SK-N-SH (cell line): ENCODE measurements around the gene ZNF334. TPM values are rescaled to one million over a fixed set of nuclear protein-coding genes. Genes with fewer than 3 reads are reported as not detected.

Experiments
- CTCF ChIA-PET: fragments of 300-600, 350-600 bp; formaldehyde crosslinking; extraction: SDS; loops from one replicate; lab custom pipeline; 2021; lab: Yijun Ruan, JAX
- POLR2A ChIA-PET: fragments of 350-600 bp; sonication (Branson Sonifier 250); formaldehyde crosslinking; extraction: SDS; loops from one replicate; lab custom pipeline; 2020; ENCODE audit warnings: antibody characterized with exemption, inconsistent platforms; lab: Yijun Ruan, JAX
- DNase-seq: peaks from one replicate; pipeline ENCODE4 v3.0.0; 2012
- H2AFZ ChIP-seq: fragments of 200-600 bp; sonication (generic); 2 replicates; pipeline ENCODE4 v1.8.1; 2016; ENCODE audit warnings: antibody characterized with exemption, mild to moderate bottlenecking, low read depth
- H3F3A ChIP-seq: fragments of 200-600 bp; sonication (generic); replicated peaks from 2 replicates; pipeline ENCODE3; 2016; ENCODE audit warnings: antibody characterized with exemption, mild to moderate bottlenecking; ENCODE audit not compliant: insufficient read depth
- H3K27ac ChIP-seq, 2 experiments: fragments of 200-500 bp in 1 of 2; fragments of 200-600 bp in 1 of 2; sonication (Bioruptor generic) in 1 of 2; sonication (generic), shearing (Covaris generic) in 1 of 2; 2 replicates each; pipeline versions ENCODE4 v1.5.1 to v1.6.1; 2014 to 2016; ENCODE audit warnings: low read depth in 2 of 2, inconsistent platforms in 1 of 2, low read length in 1 of 2, mild to moderate bottlenecking in 1 of 2, mixed read lengths in 1 of 2
- H3K27me3 ChIP-seq: fragments of 200-600 bp; sonication (generic), shearing (Covaris generic); 2 replicates; pipeline ENCODE4 v1.6.1; 2016; ENCODE audit warnings: mixed run types; ENCODE audit not compliant: insufficient read depth
- H3K36me3 ChIP-seq, 2 experiments: fragments of 200-500 bp in 1 of 2; fragments of 200-600 bp in 1 of 2; sonication (Bioruptor generic) in 1 of 2; sonication (generic) in 1 of 2; replicated peaks in 1 of 2; 2 replicates each; pipeline versions ENCODE3 to v1.5.1; 2014 to 2016; ENCODE audit warnings: low read length in 1 of 2, mild to moderate bottlenecking in 1 of 2; ENCODE audit not compliant: insufficient read depth in 2 of 2, control insufficient read depth in 1 of 2
- H3K4me1 ChIP-seq, 2 experiments: fragments of 200-500 bp in 1 of 2; fragments of 200-600 bp in 1 of 2; sonication (Bioruptor generic) in 1 of 2; sonication (generic), shearing (Covaris generic) in 1 of 2; 2 replicates each; pipeline versions ENCODE4 v1.5.1 to v1.6.1; 2014 to 2016; ENCODE audit warnings: low read depth in 1 of 2, low read length in 1 of 2, mixed run types in 1 of 2; ENCODE audit not compliant: insufficient read depth in 2 of 2, control insufficient read depth in 1 of 2
- H3K4me2 ChIP-seq: fragments of 200-600 bp; sonication (generic), shearing (Covaris generic); 2 replicates; pipeline ENCODE4 v1.6.1; 2017; ENCODE audit warnings: mixed run types
- H3K4me3 ChIP-seq, 2 experiments: fragments of 200-500 bp in 1 of 2; fragments of 200-600 bp in 1 of 2; sonication (Bioruptor generic) in 1 of 2; sonication (generic), shearing (Covaris generic) in 1 of 2; 2 replicates each; pipeline versions ENCODE4 v1.5.1 to v1.8.1; 2014 to 2016; ENCODE audit warnings: low read depth in 2 of 2, inconsistent platforms in 1 of 2, low read length in 1 of 2, mild to moderate bottlenecking in 1 of 2, mixed read lengths in 1 of 2, moderate library complexity in 1 of 2
- H3K79me2 ChIP-seq: fragments of 200-600 bp; sonication (generic); 2 replicates; pipeline ENCODE4 v1.8.1; 2017; ENCODE audit warnings: mild to moderate bottlenecking; ENCODE audit not compliant: insufficient read depth
- H3K9ac ChIP-seq: fragments of 200-600 bp; sonication (generic); 2 replicates; pipeline ENCODE4 v1.6.1; 2017; ENCODE audit warnings: mixed run types
- H3K9me2 ChIP-seq: fragments of 200-600 bp; sonication (generic); 2 replicates; pipeline ENCODE4 v1.6.1; 2017; ENCODE audit warnings: mixed run types
- H3K9me3 ChIP-seq: fragments of 200-600 bp; sonication (generic); 2 replicates; pipeline ENCODE4 v1.6.1; 2017; ENCODE audit warnings: mixed run types, mild to moderate bottlenecking, moderate library complexity
- H4K20me1 ChIP-seq: fragments of 200-600 bp; sonication (generic); 2 replicates; pipeline ENCODE4 v1.6.1; 2017; ENCODE audit warnings: mild to moderate bottlenecking, mixed run types; ENCODE audit not compliant: insufficient read depth
- CHD2 ChIP-seq: fragments of 150-350 bp; IDR thresholded peaks from 2 replicates; pipeline ENCODE4 v1.6.1; 2018; ENCODE audit warnings: low read length; ENCODE audit not compliant: partially characterized antibody
- CTCF ChIP-seq: fragments of 200-600 bp; sonication (generic); IDR thresholded peaks from 2 replicates; pipeline ENCODE4 v1.6.1; 2017; ENCODE audit warnings: antibody characterized with exemption, mild to moderate bottlenecking, moderate library complexity
- ELF1 ChIP-seq: IDR thresholded peaks from 2 replicates; pipeline ENCODE4 v1.4.0; 2012
- FOXM1 ChIP-seq: IDR thresholded peaks from 2 replicates; pipeline ENCODE4 v1.4.0; 2012; ENCODE audit warnings: low read depth, mild to moderate bottlenecking
- GABPA ChIP-seq: IDR thresholded peaks from 2 replicates; pipeline ENCODE4 v1.4.0; 2012; ENCODE audit warnings: low read depth, mild to moderate bottlenecking
- GATA2 ChIP-seq: sonication (generic); formaldehyde crosslinking; IDR thresholded peaks from 2 replicates; pipeline ENCODE4 v1.5.0; 2020; ENCODE audit warnings: mild to moderate bottlenecking, missing genetic modification reagents
- IRF3 ChIP-seq: fragments of 150-350 bp; IDR thresholded peaks from 2 replicates; pipeline ENCODE4 v1.6.1; 2016; ENCODE audit warnings: mild to moderate bottlenecking, low read depth, low read length
- MAX ChIP-seq: IDR thresholded peaks from 2 replicates; pipeline ENCODE4 v1.4.0; 2012; ENCODE audit warnings: low read depth
- MEF2A ChIP-seq: IDR thresholded peaks from 2 replicates; pipeline ENCODE4 v1.4.0; 2012; ENCODE audit warnings: low read depth, borderline replicate concordance
- NRF1 ChIP-seq: IDR thresholded peaks from 2 replicates; pipeline ENCODE4 v1.6.1; 2012; ENCODE audit warnings: low read depth, mild to moderate bottlenecking, low read length
- PBX3 ChIP-seq: IDR thresholded peaks from 2 replicates; pipeline ENCODE4; 2012
- POLR2AphosphoS5 ChIP-seq: IDR thresholded peaks from 2 replicates; pipeline ENCODE4 v1.6.1; 2012; ENCODE audit warnings: low read depth, low read length
- RCOR1 ChIP-seq: fragments of 150-350 bp; IDR thresholded peaks from 2 replicates; pipeline ENCODE4 v1.6.1; 2017; ENCODE audit warnings: antibody characterized with exemption, low read length
- REST ChIP-seq: IDR thresholded peaks from 2 replicates; pipeline ENCODE4 v1.6.1; 2012; ENCODE audit warnings: mild to moderate bottlenecking, low read depth, low read length, moderate library complexity
- RFX5 ChIP-seq: IDR thresholded peaks from 2 replicates; pipeline ENCODE4 v1.6.1; 2012; ENCODE audit warnings: mild to moderate bottlenecking, improper control_type of control experiment, low read length
- SIN3A ChIP-seq: IDR thresholded peaks from 2 replicates; pipeline ENCODE4 v1.6.1; 2012; ENCODE audit warnings: low read depth, mild to moderate bottlenecking, low read length, moderate library complexity, borderline replicate concordance
- SMC3 ChIP-seq: IDR thresholded peaks from 2 replicates; pipeline ENCODE4 v1.6.1; 2012; ENCODE audit warnings: low read depth, low read length, improper control_type of control experiment
- USF1 ChIP-seq: IDR thresholded peaks from 2 replicates; pipeline ENCODE4 v1.4.0; 2012; ENCODE audit warnings: low read depth, borderline replicate concordance
- YY1 ChIP-seq: IDR thresholded peaks from 2 replicates; pipeline ENCODE4 v1.4.0; 2012; ENCODE audit warnings: low read depth, mild to moderate bottlenecking
- WGBS: methylation state at CpG from one replicate; pipeline ENCODE4 v1.1.6; 2017; ENCODE audit warnings: low lambda C conversion rate; 5-methylcytosine and 5-hydroxymethylcytosine counted together
- polyA plus RNA-seq, 3 experiments: library from polyadenylated mRNA; depleted of rRNA; stranded (reverse); fragments of >200 nt; gene quantifications; 2 replicates each; pipeline ENCODE4 v1.2.3, GENCODE V29; 2012

Gene ZNF334
- polyA plus RNA-seq, 1 of the 3 experiments (the other 2 are of a cell fraction) = 4.5 TPM

- no peak for TF ChIP-seq PBX3
- TF ChIP-seq GATA2 = no peak
- TF ChIP-seq USF1 = no peak
- TF ChIP-seq YY1 = no peak
These were observed 24.9 kb downstream of the ZNF334 start (continued) for GRCh38 chr20:46488451-46488850.

- WGBS = 18% methylated on average over 2 of the region's 2 CpGs
- Histone ChIP-seq H3K36me3 (no peaks in the 10 kb centered on the region), H3F3A (no peaks in the 10 kb centered on the region), H3K9me2 (no peaks in the 10 kb centered on the region), H2AFZ (no peak overlapping the region), H3K79me2 (no peaks in the 10 kb centered on the region), H3K27me3 (no peaks in the 10 kb centered on the region), H3K9ac (no peak overlapping the region)
- TF ChIP-seq YY1 (no peak), RFX5 (no peak), RCOR1 (no peak), MAX (no peak), CTCF (no peak), IRF3 (no peak), REST (no peak), NRF1 (no peak), SMC3 (no peak), GABPA (no peak), ELF1 (no peak), CHD2 (no peak), POLR2AphosphoS5 (no peak), FOXM1 (no peak), SIN3A (no peak), MEF2A (no peak)
- TF ChIP-seq, all 33 proteins: peak for 0
- Histone ChIP-seq H4K20me1 (no peaks in the 10 kb centered on the region), H3K9me3 (no peaks in the 10 kb centered on the region), H3K4me1 (no peaks in the 10 kb centered on the region), H3K4me2 (no peak overlapping the region), H3K4me3 (no peak overlapping the region), H3K27ac (no peak overlapping the region)
- ChIA-PET POLR2A (no interaction called here), CTCF (interaction anchor here (0.7 to 1.6 kb wide), 3 partner anchors 11 to 358 kb away, joined by 3 to 4 read pairs (median 4); no protein-coding TSS in a partner anchor)
- no peak for DNase-seq
These were observed 25.7 kb downstream of the ZNF334 start for GRCh38 chr20:46487628-46488027.
